Fibroblast of lung (primary cell): Measurements from ENCODE around the gene RBBP4. TPM values are rescaled to one million over a fixed set of nuclear protein-coding genes. Genes with fewer than 3 reads are reported as not detected.

Experiments
- DNase-seq, 2 donors: peaks; one replicate each; pipeline versions ENCODE4 v3.0.0 to v3.0.0-alpha.2; 2010; ENCODE audit warnings: low read depth in 2 of 2
- H2AFZ ChIP-seq: 2 replicates; pipeline ENCODE4 v1.5.1; 2012; ENCODE audit warnings: low read length, control low read depth, inconsistent platforms
- H3K27ac ChIP-seq: 2 replicates; pipeline ENCODE4 v1.5.1; 2011; ENCODE audit warnings: low read length, control low read depth; ENCODE audit not compliant: insufficient read depth
- H3K27me3 ChIP-seq: 2 replicates; pipeline ENCODE4 v1.5.1; 2011; ENCODE audit warnings: mild to moderate bottlenecking, low read length; ENCODE audit not compliant: control insufficient read depth, insufficient read depth
- H3K36me3 ChIP-seq: 2 replicates; pipeline ENCODE4 v1.5.1; 2011; ENCODE audit warnings: low read length; ENCODE audit not compliant: control insufficient read depth, insufficient read depth
- H3K4me1 ChIP-seq: 2 replicates; pipeline ENCODE4 v1.5.1; 2011; ENCODE audit warnings: low read length; ENCODE audit not compliant: control insufficient read depth, insufficient read depth; ENCODE audit errors: extremely low read depth
- H3K4me2 ChIP-seq: 2 replicates; pipeline ENCODE4 v1.5.1; 2011; ENCODE audit warnings: low read length, control low read depth; ENCODE audit not compliant: insufficient read depth; ENCODE audit errors: extremely low read depth
- H3K4me3 ChIP-seq, 4 experiments: fragments of 200-600 bp in 1 of 4; sonication (generic) in 1 of 4; replicated peaks in 1 of 4; 2 replicates each; pipeline ENCODE4 v1.5.1; 2011 to 2016; ENCODE audit warnings: low read length in 4 of 4, low read depth in 3 of 4, mild to moderate bottlenecking in 3 of 4, control low read depth in 2 of 4, inconsistent platforms in 1 of 4, mixed read lengths in 1 of 4; ENCODE audit not compliant: insufficient read depth in 1 of 4; ENCODE audit errors: control extremely low read depth in 1 of 4
- H3K79me2 ChIP-seq: 2 replicates; pipeline ENCODE4 v1.5.1; 2012; ENCODE audit warnings: mild to moderate bottlenecking, low read length, inconsistent platforms; ENCODE audit not compliant: control insufficient read depth, insufficient read depth
- H3K9ac ChIP-seq: 2 replicates; pipeline ENCODE4 v1.5.1; 2011; ENCODE audit warnings: mild to moderate bottlenecking, low read length, control low read depth; ENCODE audit not compliant: insufficient read depth
- H3K9me3 ChIP-seq: 2 replicates; pipeline ENCODE4 v1.5.1; 2012; ENCODE audit warnings: low read depth, low read length; ENCODE audit not compliant: control insufficient read depth, insufficient read depth
- H4K20me1 ChIP-seq: 2 replicates; pipeline ENCODE4 v1.5.1; 2011; ENCODE audit warnings: low read length; ENCODE audit not compliant: control insufficient read depth, insufficient read depth; ENCODE audit errors: extremely low read depth
- EZH2 ChIP-seq: IDR thresholded peaks from 2 replicates; pipeline ENCODE4 v1.5.1; 2012; ENCODE audit warnings: low read length, control low read depth, mild to moderate bottlenecking; ENCODE audit errors: missing control alignments
- polyA plus RNA-seq, 2 donors: library from polyadenylated mRNA; depleted of rRNA in 1 of 2; stranded (reverse) in 1 of 2; unstranded in 1 of 2; fragments of >200 nt; gene quantifications; 2 replicates each; pipeline ENCODE4 v1.2.1, GENCODE V29; 2011 to 2012; ENCODE audit warnings: missing spikeins in 1 of 2
- total RNA-seq: library from RNA; depleted of rRNA; stranded (reverse); fragments of >200 nt; gene quantifications from 2 replicates; pipeline ENCODE4 v1.2.1, GENCODE V29; 2014
- TF ChIP-seq, protein P1 (sequence below), 2 donors: IDR thresholded peaks in 1 of 2; conservative IDR thresholded peaks in 1 of 2; 1 replicate in 1 of 2; 2 replicates in 1 of 2; pipeline ENCODE4 v1.5.1; 2011 to 2012; ENCODE audit warnings: low read length in 2 of 2, control low read depth in 1 of 2, inconsistent platforms in 1 of 2, low read depth in 1 of 2, mild to moderate bottlenecking in 1 of 2

Gene RBBP4
- total and polyA plus RNA-seq, 2 donors (not counting 1 experiment from before 2014, with no cell fraction given): 92.5 to 169 TPM

DNA sequence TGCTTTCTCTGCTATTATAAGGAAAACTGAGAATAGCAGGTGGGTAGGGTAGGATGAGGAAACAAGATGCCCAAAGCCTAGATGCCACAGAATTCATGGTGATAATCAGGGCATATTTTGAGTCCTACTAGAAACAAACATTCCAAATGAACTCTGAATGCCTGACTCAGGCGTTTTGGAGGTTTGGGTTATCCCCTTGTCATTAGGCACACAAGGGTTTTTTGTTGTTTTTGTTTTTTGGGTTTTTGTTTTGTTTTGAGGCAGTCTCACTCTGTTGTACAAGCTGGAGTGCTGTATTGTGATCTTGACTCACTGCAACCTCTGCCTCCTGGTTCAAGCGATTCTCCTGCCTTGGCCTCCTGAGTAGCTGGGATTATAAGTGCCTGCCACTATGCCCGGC is 32.4 kb downstream of the RBBP4 start:
- Histone ChIP-seq H3K9ac (no peak overlapping the region), H3K27ac (no peak overlapping the region), H3K79me2 (peaks cover 1% of the 10 kb centered on the region), H3K27me3 (no peaks in the 10 kb centered on the region), H3K9me3 (no peaks in the 10 kb centered on the region), H3K4me3 (no peak overlapping the region), H3K4me2 (no peak overlapping the region), H4K20me1 (no peaks in the 10 kb centered on the region), H3K36me3 (peaks cover 8% of the 10 kb centered on the region), H2AFZ (no peak overlapping the region), H3K4me1 (peaks cover 2% of the 10 kb centered on the region)
- DNase-seq: no peak
- TF ChIP-seq EZH2: no peak
- TF ChIP-seq, protein P1, sequence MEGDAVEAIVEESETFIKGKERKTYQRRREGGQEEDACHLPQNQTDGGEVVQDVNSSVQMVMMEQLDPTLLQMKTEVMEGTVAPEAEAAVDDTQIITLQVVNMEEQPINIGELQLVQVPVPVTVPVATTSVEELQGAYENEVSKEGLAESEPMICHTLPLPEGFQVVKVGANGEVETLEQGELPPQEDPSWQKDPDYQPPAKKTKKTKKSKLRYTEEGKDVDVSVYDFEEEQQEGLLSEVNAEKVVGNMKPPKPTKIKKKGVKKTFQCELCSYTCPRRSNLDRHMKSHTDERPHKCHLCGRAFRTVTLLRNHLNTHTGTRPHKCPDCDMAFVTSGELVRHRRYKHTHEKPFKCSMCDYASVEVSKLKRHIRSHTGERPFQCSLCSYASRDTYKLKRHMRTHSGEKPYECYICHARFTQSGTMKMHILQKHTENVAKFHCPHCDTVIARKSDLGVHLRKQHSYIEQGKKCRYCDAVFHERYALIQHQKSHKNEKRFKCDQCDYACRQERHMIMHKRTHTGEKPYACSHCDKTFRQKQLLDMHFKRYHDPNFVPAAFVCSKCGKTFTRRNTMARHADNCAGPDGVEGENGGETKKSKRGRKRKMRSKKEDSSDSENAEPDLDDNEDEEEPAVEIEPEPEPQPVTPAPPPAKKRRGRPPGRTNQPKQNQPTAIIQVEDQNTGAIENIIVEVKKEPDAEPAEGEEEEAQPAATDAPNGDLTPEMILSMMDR (conservative IDR thresholded peaks at IDR 0.05 in 1 of 2, IDR thresholded peaks at IDR 0.05 in 1 of 2; ENCODE audit: low read depth in 1 of 2, low read length in 2 of 2): no peak

DNA sequence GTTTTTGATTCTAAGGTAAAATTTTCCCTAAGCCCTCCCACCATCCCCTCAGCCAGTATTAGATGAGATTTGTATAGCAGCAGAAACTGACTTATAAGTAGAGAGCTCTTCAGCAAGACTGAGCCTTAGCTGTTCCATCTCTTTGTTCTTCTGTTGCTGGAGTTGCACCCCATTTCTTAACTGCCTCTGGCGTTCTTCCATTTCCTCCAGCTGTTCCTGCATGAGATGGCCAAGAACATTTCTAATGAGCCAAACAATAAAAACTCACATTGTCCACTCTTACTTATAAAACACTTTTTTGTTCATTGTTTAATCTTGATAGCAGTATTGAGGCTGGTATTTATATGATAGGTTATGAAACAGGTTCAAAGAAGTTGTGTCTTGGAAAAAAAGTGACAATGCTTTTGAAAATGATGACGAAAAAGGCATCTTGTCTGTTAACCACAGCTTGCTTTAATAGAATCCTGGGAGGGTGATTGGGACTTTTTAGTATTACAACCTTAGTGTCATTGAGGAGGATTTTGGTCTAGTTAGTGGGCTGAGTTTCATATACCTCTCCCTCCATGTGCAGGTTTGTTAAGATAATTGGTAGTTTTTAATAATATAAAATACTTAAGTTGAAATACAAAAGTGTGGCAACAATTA is 33.3 kb downstream of the RBBP4 start:
- H3K9ac ChIP-seq: no peak overlapping the region
- peaks cover 2% of the 10 kb centered on the region for H3K4me1 ChIP-seq
- H2AFZ ChIP-seq: no peak overlapping the region
- peak; percentile 37 to 91 for DNase-seq
- peaks cover 6% of the 10 kb centered on the region for H3K36me3 ChIP-seq
- no peak overlapping the region for H3K4me2 ChIP-seq
- H3K9me3 ChIP-seq: no peaks in the 10 kb centered on the region
- no peaks in the 10 kb centered on the region for H4K20me1 ChIP-seq
- H3K27me3 ChIP-seq: no peaks in the 10 kb centered on the region
- H3K27ac ChIP-seq: no peak overlapping the region
- TF ChIP-seq, protein P1 (conservative IDR thresholded peaks at IDR 0.05 in 1 of 2, IDR thresholded peaks at IDR 0.05 in 1 of 2; ENCODE audit: low read depth in 1 of 2, low read length in 2 of 2): no peak
- no peak for TF ChIP-seq EZH2
- H3K79me2 ChIP-seq: peaks cover 1% of the 10 kb centered on the region
- H3K4me3 ChIP-seq: no peak overlapping the region

DNA sequence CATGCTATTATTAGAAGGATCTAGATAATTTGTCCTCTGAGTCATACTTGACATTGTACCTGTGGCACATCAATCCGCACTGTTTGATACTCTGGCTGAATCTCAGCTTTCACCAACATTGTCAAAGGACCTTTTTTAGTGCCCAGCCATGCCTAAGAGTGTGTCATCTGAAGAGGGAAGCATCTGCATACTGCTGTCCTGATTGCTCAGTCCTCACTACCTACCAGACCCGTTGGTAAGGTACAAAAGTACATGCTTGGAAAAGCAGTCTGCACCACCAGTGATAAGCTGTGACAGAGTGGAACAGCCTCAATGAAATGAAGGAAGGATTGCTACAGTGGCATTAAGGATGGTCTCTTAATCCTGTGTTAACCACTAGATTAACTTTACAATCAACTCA is 34.5 kb downstream of the RBBP4 start:
- H3K4me1 ChIP-seq: peaks cover 2% of the 10 kb centered on the region
- H3K27me3 ChIP-seq: no peaks in the 10 kb centered on the region
- no peaks in the 10 kb centered on the region for H3K9me3 ChIP-seq
- H3K9ac ChIP-seq: no peak overlapping the region
- H3K4me2 ChIP-seq: no peak overlapping the region
- no peaks in the 10 kb centered on the region for H4K20me1 ChIP-seq
- H2AFZ ChIP-seq: no peak overlapping the region
- DNase-seq: no peak
- peaks cover 1% of the 10 kb centered on the region for H3K79me2 ChIP-seq
- H3K27ac ChIP-seq: no peak overlapping the region
- H3K4me3 ChIP-seq: no peak overlapping the region
- peaks cover 6% of the 10 kb centered on the region for H3K36me3 ChIP-seq
- no peak for TF ChIP-seq EZH2
- TF ChIP-seq, protein P1 (conservative IDR thresholded peaks at IDR 0.05 in 1 of 2, IDR thresholded peaks at IDR 0.05 in 1 of 2; ENCODE audit: low read depth in 1 of 2, low read length in 2 of 2): no peak
